ENCODE measurements around the gene ERC1. TPM values are rescaled to one million over a fixed set of nuclear protein-coding genes. Genes with fewer than 3 reads are reported as not detected.

The ERC1 gene
- total and polyA plus RNA-seq, 12 donors, result 6.5 to 67.5 (median 47.5) TPM

GRCh38 chr12:1533205-1533601 is 542.2 kb downstream of the ERC1 start:
- peak overlapping the region in 2 of 10 donors; percentile 8 to 10 for H3K4me3 ChIP-seq
- WGBS, 2 donors, result 31 to 72% methylated on average over 9 of the region's 9 CpGs
- H3K27ac ChIP-seq, result no peak overlapping the region

GRCh38 chr12:1533602-1534304 is 542.7 kb downstream of the ERC1 start:
- Histone ChIP-seq H3K4me3 (peak overlapping the region in 2 of 10 donors; percentile 1 to 10), H3K27ac (no peak overlapping the region), H3K27me3 (peaks cover 9 to 92% (median 50%) of the 10 kb centered on the region in 7 donors), H3K36me3 (no peaks in the 10 kb centered on the region), H3K4me1 (peaks cover 0 to 26% (median 5%) of the 10 kb centered on the region in 9 donors), H3K9me3 (no peaks in the 10 kb centered on the region)
- WGBS, 2 donors, result 36 to 57% methylated on average over 16 of the region's 16 CpGs
- intact Hi-C loops (cut with DNase I), result no loop called here
- DNase-seq, result no peak
- ATAC-seq, result peak in 1 of 8 donors; percentile 14
- TF ChIP-seq CTCF (IDR thresholded peaks at IDR 0.05), result no peak

More at GRCh38 chr12:1533205-1533601, 542.2 kb downstream of the ERC1 start:
- H3K27me3 ChIP-seq, result peaks cover 9 to 92% (median 50%) of the 10 kb centered on the region in 7 donors
- H3K4me1 ChIP-seq, result peaks cover 0 to 26% (median 5%) of the 10 kb centered on the region in 9 donors
- DNase-seq, result no peak
- no peaks in the 10 kb centered on the region for H3K36me3 ChIP-seq
- TF ChIP-seq CTCF (IDR thresholded peaks at IDR 0.05), result no peak
- no peaks in the 10 kb centered on the region for H3K9me3 ChIP-seq
- no peak for ATAC-seq
- intact Hi-C loops (cut with DNase I), result no loop called here

- WGBS, 2 donors, result 72 to 81% methylated on average over 3 of the region's 3 CpGs
These were observed 543.7 kb downstream of the ERC1 start for GRCh38 chr12:1534748-1535147.

GRCh38 chr12:1536817-1537216 is 545.8 kb downstream of the ERC1 start:
- 92% methylated on average over 4 of the region's 4 CpGs for WGBS, 2 donors
- no peak for TF ChIP-seq CTCF (IDR thresholded peaks at IDR 0.05)
- peaks cover 0 to 12% (median 0%) of the 10 kb centered on the region in 9 donors for H3K4me1 ChIP-seq
- H3K27ac ChIP-seq, result no peak overlapping the region
- no peaks in the 10 kb centered on the region for H3K9me3 ChIP-seq
- H3K36me3 ChIP-seq, result no peaks in the 10 kb centered on the region
- ATAC-seq (no peak), DNase-seq (no peak)
- no peak overlapping the region for H3K4me3 ChIP-seq
- intact Hi-C loops (cut with DNase I), result no loop called here
- H3K27me3 ChIP-seq, result peaks cover 0 to 81% (median 30%) of the 10 kb centered on the region in 7 donors

More at GRCh38 chr12:1534748-1535147, 543.7 kb downstream of the ERC1 start:
- no peaks in the 10 kb centered on the region for H3K9me3 ChIP-seq
- H3K36me3 ChIP-seq, result no peaks in the 10 kb centered on the region
- no peak overlapping the region for H3K27ac ChIP-seq
- no peak for ATAC-seq
- intact Hi-C loops (cut with DNase I), result no loop called here
- DNase-seq, result no peak
- no peak for TF ChIP-seq CTCF (IDR thresholded peaks at IDR 0.05)
- peaks cover 9 to 86% (median 44%) of the 10 kb centered on the region in 7 donors for H3K27me3 ChIP-seq
- H3K4me1 ChIP-seq, result peaks cover 0 to 22% (median 4%) of the 10 kb centered on the region in 9 donors
- H3K4me3 ChIP-seq, result no peak overlapping the region

Data from heart right ventricle (tissue), 16 donors.